HG03196 (cell line): ENCODE results near the gene PPFIBP1.
"Not testable (repeated sequence)": the region's sequence is repeated elsewhere in the genome, so short reads cannot be mapped to it uniquely, and the experiment has no call there.

ENCODE experiments used
- ATAC-seq: cut with Tn5 transposase; IDR thresholded peaks from one replicate; pipeline ENCODE4 v1.9.1; 2021; ENCODE audit not compliant: unreplicated experiment

The PPFIBP1 gene

DNA sequence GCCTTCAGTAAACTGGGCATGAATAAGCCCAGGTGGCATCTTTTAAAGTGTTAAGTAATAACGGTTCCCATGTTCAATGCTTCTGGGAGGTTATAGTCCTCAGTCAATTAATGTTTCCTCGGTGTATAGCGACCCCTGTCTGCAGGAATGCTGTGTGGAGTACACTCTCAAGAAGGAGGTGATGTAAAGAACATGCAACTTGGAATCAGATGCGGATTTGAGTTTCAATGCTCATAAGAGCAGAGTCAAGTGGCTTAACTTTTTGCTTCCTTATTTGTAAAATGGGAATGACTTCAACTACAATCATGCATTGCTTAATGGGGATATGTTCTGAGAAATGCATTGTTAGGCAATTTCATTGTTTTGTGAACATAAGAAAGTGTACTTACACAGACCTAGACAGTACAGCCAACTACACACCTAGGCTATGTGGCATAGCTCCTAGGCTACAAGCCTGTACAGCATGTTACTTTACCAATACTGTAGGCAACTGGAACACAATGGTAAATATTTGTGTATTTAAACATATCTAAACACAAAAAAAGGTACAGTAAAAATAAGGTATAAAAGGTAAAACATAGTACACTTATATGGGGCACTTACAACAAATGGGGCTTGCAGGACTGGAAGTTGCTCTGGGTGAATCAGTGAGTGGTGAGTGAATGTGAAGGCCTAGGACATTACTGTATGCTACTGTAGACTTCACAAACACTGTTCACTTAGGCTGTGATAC is 179.9 kb downstream of the PPFIBP1 start:
- ATAC-seq: peak; percentile 71

- ATAC-seq: no peak
Observed at GRCh38 chr12:27705263-27705662, 181.3 kb downstream of the PPFIBP1 start.

- ATAC-seq: no peak
Observed at GRCh38 chr12:27707216-27707615, 183.2 kb downstream of the PPFIBP1 start.

- no peak for ATAC-seq
Observed at GRCh38 chr12:27709212-27709931, 185.4 kb downstream of the PPFIBP1 start.

- peak; percentile 31 for ATAC-seq
Observed at GRCh38 chr12:27709932-27710591, 186.1 kb downstream of the PPFIBP1 start.

- peak; percentile 96 for ATAC-seq
Observed at GRCh38 chr12:27710592-27711316, 186.7 kb downstream of the PPFIBP1 start, which contains the start of gene MRPS35. MRPS35 (plus strand) TSS chr12:27710832; CDS start chr12:27710844, 12 bp downstream.

GRCh38 chr12:27711317-27711682 is 187.3 kb downstream of the PPFIBP1 start:
- no peak for ATAC-seq

DNA sequence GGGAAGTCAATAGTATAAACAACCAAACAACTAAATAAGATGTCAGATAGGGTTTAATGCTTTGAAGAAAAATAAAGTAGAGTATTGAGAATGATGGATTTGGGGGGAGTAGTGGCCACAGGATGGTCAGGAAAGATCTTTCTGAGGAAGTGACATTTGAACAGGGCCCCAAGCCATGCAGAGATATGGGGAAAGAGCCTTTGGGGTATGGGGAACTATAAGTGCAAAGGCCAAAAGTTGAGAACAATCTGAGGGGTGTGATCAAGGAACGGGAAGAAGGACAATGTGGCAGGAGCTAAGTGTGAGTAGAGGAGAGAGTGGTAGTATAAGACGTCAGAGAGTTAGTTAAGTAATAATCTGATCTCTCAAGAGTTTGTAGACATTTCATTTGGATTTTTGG is 188.0 kb downstream of the PPFIBP1 start:
- ATAC-seq: no peak

DNA sequence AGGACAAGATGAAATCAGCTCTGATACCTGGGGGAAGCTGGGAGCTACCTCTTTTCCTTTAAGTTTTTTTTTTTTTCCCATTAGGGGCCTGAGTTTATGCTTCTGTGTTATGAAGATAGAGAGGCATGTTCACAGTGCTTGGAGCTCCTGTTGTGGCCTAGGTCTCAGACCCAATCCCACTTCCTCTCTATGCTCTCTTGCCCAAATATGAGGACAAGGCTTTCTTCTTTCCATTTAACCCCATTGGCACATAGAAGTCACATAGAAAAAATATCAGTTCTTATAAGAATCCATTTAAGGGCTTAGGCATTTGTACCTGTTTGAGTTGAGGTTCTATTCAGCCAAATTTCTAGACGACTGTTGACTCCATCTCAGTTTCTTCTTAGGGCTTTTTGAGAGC is 199.2 kb downstream of the PPFIBP1 start:
- ATAC-seq: no peak

GRCh38 chr12:27730097-27730588 is 206.1 kb downstream of the PPFIBP1 start:
- ATAC-seq: no peak

GRCh38 chr12:27732281-27732680 is 208.3 kb downstream of the PPFIBP1 start:
- no peak for ATAC-seq

GRCh38 chr12:27733052-27733656 is 209.1 kb downstream of the PPFIBP1 start:
- peak; percentile 67 for ATAC-seq

- no peak for ATAC-seq
Observed at GRCh38 chr12:27733791-27734190, 209.8 kb downstream of the PPFIBP1 start.

DNA sequence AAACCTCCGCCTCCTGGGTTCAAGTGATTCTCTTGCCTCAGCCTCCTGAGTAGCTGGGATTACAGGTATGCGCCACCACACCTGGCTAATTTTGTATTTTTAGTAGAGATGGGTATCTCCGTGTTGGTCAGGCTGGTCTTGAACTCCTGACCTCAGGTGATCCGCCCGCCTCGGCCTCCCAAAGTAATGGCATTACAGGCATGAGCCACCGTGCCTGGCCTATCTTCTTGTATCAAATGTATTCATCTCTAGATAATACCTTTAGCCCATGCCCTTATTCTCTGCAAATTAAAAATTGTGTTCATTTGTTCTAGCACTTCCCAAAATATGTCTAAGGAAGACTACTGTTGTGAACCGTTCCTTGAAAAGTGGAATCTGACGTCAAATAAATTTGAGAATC is 210.3 kb downstream of the PPFIBP1 start:
- not testable (repeated sequence) for ATAC-seq

- ATAC-seq: no peak
Observed at GRCh38 chr12:27743601-27744000, 219.6 kb downstream of the PPFIBP1 start.
